ENCODE data around the gene HIRA. TPM values are rescaled to one million over a fixed set of nuclear protein-coding genes. Genes with fewer than 3 reads are reported as not detected.

Gene HIRA
- total and polyA plus RNA-seq, 2 experiments from 2014 or later, result 2.7 to 18.6 TPM

DNA sequence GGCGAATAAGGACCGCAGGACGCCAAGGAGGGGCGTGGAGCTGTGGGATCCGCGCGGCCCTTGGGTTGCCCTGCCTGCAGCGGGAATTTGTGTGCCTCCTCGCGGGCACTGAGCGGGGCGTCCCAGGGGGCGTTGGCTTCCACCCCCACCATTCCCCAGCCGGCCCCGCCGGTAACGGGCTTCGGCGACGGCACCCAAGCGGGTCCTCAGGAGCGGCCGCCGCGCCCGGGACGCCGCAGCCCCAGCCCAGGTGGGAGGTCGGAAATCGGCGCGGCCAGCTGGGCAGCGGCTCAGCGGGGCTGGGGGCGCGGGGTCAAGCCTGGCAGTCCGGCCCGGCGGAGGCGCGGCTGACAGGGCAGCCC is 140.3 kb downstream of the HIRA start:
- DNase-seq, result peak; percentile 71
- in situ Hi-C loops (cut with MboI), result no loop called here
- H3K9ac ChIP-seq, result peak overlapping the region; percentile 84
- H3K27ac ChIP-seq, result 0 out of 2 replicates have a peak overlapping the region, but pooled peaks have one; percentile 42
- H3K4me2 ChIP-seq (ENCODE audit: unreplicated experiment), result peak overlapping the region; percentile 92
- H2AFZ ChIP-seq, result peak overlapping the region; percentile 95
- peaks cover 39% of the 10 kb centered on the region for H3K4me1 ChIP-seq (ENCODE audit: insufficient read depth)
- 0 to 2% methylated on average over 19 to 36 of the region's 41 CpGs for WGBS, 2 experiments (ENCODE audit: low coverage in 1 of 2, low lambda C conversion rate in 2 of 2, missing lambda C conversion rate in 2 of 2)
- no peak for TF ChIP-seq EZH2phosphoT487 (IDR thresholded peaks at IDR 0.05; ENCODE audit: insufficient read depth, low read depth)
- no peak for TF ChIP-seq EZH2 (IDR thresholded peaks at IDR 0.05; ENCODE audit: insufficient read depth, poor library complexity, severe bottlenecking)
- H3F3A ChIP-seq (ENCODE audit: insufficient read depth), result peaks cover 20% of the 10 kb centered on the region
- H3K27me3 ChIP-seq (replicated peaks; ENCODE audit: insufficient read depth), result no peaks in the 10 kb centered on the region
- no peaks in the 10 kb centered on the region for H3K9me2 ChIP-seq (ENCODE audit: insufficient read depth)
- peak overlapping the region; percentile 79 for H3K4me3 ChIP-seq
- H3K36me3 ChIP-seq (ENCODE audit: low read depth), result no peaks in the 10 kb centered on the region
- no peaks in the 10 kb centered on the region for H4K20me1 ChIP-seq (ENCODE audit: insufficient read depth)
- peaks cover 31% of the 10 kb centered on the region for H3K79me2 ChIP-seq (ENCODE audit: insufficient read depth)
- no peaks in the 10 kb centered on the region for H3K9me3 ChIP-seq (ENCODE audit: low read depth)

DNA sequence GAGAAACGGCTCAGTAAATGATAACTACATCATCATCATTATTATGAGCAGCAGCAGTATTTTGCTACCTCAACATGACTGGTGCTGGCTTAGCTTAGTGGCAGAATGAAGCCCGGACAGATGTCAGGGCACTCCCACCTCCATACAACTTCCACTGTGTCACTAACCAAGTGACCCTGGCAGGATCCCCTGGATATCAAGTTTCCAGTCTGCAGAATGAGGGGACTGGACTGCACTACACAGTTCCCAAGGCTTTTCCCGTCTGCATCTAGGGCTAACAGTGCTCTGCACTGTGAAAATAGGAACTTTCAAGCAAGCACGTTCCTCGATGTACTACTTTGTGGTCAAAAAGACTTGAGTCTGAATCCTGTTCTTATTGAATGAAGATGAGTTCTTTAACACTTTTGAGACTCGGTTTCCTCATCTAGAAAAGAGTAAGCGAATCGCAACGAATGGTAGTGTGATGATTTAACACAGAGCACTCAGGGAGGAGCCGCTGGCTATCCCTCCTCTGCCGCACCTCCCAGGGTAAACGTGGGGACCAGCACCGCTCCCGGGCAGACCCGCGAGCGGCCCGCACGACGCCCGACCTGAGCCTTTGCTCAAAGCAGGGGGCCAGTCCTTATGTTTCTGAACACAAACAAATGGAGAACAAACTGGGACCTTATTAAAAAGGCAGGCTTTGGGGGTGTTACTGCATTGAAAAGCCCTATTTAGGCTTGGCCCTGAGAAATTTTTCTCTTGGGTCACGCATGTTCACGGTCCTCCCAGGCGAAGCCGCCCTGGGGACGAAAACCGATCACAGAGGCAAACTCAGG is 140.9 kb downstream of the HIRA start:
- peak overlapping the region; percentile 79 for H3K4me3 ChIP-seq
- H3K4me1 ChIP-seq (ENCODE audit: insufficient read depth), result peaks cover 44% of the 10 kb centered on the region
- no peaks in the 10 kb centered on the region for H3K36me3 ChIP-seq (ENCODE audit: low read depth)
- peak; percentile 51 for DNase-seq
- H3K79me2 ChIP-seq (ENCODE audit: insufficient read depth), result peaks cover 31% of the 10 kb centered on the region
- peak overlapping the region; percentile 92 for H3K4me2 ChIP-seq (ENCODE audit: unreplicated experiment)
- H3K27ac ChIP-seq, result peak overlapping the region; percentile 42
- no peaks in the 10 kb centered on the region for H3K27me3 ChIP-seq (replicated peaks; ENCODE audit: insufficient read depth)
- H4K20me1 ChIP-seq (ENCODE audit: insufficient read depth), result no peaks in the 10 kb centered on the region
- 14 to 15% methylated on average over 27 of the region's 27 CpGs for WGBS, 2 experiments (ENCODE audit: low coverage in 1 of 2, low lambda C conversion rate in 2 of 2, missing lambda C conversion rate in 2 of 2)
- in situ Hi-C loops (cut with MboI), result no loop called here
- peak overlapping the region; percentile 84 for H3K9ac ChIP-seq
- H2AFZ ChIP-seq, result peak overlapping the region; percentile 95
- no peaks in the 10 kb centered on the region for H3K9me3 ChIP-seq (ENCODE audit: low read depth)
- H3K9me2 ChIP-seq (ENCODE audit: insufficient read depth), result no peaks in the 10 kb centered on the region
- peaks cover 26% of the 10 kb centered on the region for H3F3A ChIP-seq (ENCODE audit: insufficient read depth)
- no peak for TF ChIP-seq EZH2 (IDR thresholded peaks at IDR 0.05; ENCODE audit: insufficient read depth, poor library complexity, severe bottlenecking)

DNA sequence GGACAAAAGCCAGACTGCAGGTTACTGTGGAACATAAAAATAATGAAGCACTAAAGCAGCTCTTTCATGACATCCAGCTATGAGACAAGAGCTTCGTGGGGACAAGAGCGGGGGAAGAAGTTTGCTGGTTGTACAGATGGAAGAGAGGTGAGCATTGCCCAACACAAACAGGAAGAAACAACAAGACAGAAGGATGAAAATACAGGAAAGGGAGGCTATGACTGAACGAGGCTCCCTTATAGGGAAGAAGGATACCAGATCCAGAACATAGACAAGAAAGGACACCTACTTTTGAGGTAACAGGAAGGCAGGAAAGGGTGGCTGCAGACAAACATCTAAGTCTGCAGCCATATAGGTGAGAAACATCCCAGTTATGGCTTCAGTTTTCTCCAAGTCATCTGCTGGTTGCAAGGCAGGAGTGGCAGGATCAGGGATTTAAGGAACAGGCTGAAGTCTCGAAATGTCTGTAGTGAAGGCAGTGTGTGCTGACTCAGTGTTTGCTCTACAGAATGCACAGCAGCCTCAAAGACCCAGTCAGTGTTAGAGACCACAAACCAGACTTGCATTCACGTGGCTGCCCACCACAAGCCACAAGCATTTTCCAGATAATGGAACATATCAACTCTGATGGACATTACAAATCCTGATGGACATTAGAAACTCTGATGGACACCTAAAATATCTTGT is 141.9 kb downstream of the HIRA start:
- Histone ChIP-seq H3K4me2 (ENCODE audit: unreplicated experiment) (peak overlapping the region; percentile 92), H4K20me1 (ENCODE audit: insufficient read depth) (peaks cover 3% of the 10 kb centered on the region; the same call in 1 of the 2 replicates), H2AFZ (no peak overlapping the region), H3K27ac (peak overlapping the region; percentile 42), H3K9ac (peak overlapping the region; percentile 84), H3F3A (ENCODE audit: insufficient read depth) (peaks cover 36% of the 10 kb centered on the region), H3K36me3 (ENCODE audit: low read depth) (no peaks in the 10 kb centered on the region), H3K9me3 (ENCODE audit: low read depth) (no peaks in the 10 kb centered on the region), H3K9me2 (ENCODE audit: insufficient read depth) (no peaks in the 10 kb centered on the region), H3K4me3 (peak overlapping the region; percentile 79), H3K4me1 (ENCODE audit: insufficient read depth) (peaks cover 54% of the 10 kb centered on the region), H3K79me2 (ENCODE audit: insufficient read depth) (peaks cover 31% of the 10 kb centered on the region), H3K27me3 (replicated peaks; ENCODE audit: insufficient read depth) (no peaks in the 10 kb centered on the region)
- 76 to 77% methylated on average over 5 of the region's 5 CpGs for WGBS, 2 experiments (ENCODE audit: low coverage in 1 of 2, low lambda C conversion rate in 2 of 2, missing lambda C conversion rate in 2 of 2)
- TF ChIP-seq EZH2phosphoT487 (IDR thresholded peaks at IDR 0.05; ENCODE audit: insufficient read depth, low read depth) (no peak), EZH2 (IDR thresholded peaks at IDR 0.05; ENCODE audit: insufficient read depth, poor library complexity, severe bottlenecking) (no peak)
- in situ Hi-C loops (cut with MboI), result no loop called here
- peak; percentile 70 for DNase-seq

DNA sequence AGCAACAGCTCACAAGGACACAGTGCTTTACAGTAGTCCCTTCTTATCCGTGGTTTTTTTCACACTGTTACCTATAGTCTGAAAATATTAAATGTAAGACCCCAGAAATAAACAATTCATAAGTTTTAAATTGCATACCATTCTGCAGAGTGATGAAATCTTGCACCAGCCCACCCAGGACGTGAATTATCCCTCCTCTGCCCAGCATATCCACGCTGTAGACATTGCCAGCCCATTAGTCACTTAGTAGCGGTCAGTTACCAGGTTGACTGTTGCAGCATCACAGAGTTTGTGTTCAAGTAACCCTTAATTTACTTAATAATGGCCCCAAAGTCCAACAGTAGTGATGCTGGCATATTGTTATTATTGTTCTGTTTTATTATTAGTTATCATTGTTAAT is 143.6 kb downstream of the HIRA start:
- H3K4me2 ChIP-seq (ENCODE audit: unreplicated experiment), result peak overlapping the region; percentile 53
- peaks cover 61% of the 10 kb centered on the region for H3K4me1 ChIP-seq (ENCODE audit: insufficient read depth)
- H3K27ac ChIP-seq, result peak overlapping the region; percentile 51
- no peak for TF ChIP-seq EZH2 (IDR thresholded peaks at IDR 0.05; ENCODE audit: insufficient read depth, poor library complexity, severe bottlenecking)
- TF ChIP-seq EZH2phosphoT487 (IDR thresholded peaks at IDR 0.05; ENCODE audit: insufficient read depth, low read depth), result no peak
- H3K9ac ChIP-seq, result peak overlapping the region; percentile 42
- H3K9me2 ChIP-seq (ENCODE audit: insufficient read depth), result no peaks in the 10 kb centered on the region
- peaks cover 45% of the 10 kb centered on the region for H3F3A ChIP-seq (ENCODE audit: insufficient read depth)
- 0 out of 2 replicates have a peak overlapping the region, but pooled peaks have one; percentile 3 for H3K4me3 ChIP-seq
- no peaks in the 10 kb centered on the region for H3K27me3 ChIP-seq (replicated peaks; ENCODE audit: insufficient read depth)
- peak; percentile 91 for DNase-seq
- no peaks in the 10 kb centered on the region for H3K36me3 ChIP-seq (ENCODE audit: low read depth)
- no peaks in the 10 kb centered on the region for H3K9me3 ChIP-seq (ENCODE audit: low read depth)
- H3K79me2 ChIP-seq (ENCODE audit: insufficient read depth), result peaks cover 44% of the 10 kb centered on the region
- peaks cover 3% of the 10 kb centered on the region; the same call in 1 of the 2 replicates for H4K20me1 ChIP-seq (ENCODE audit: insufficient read depth)
- in situ Hi-C loops (cut with MboI), result no loop called here
- H2AFZ ChIP-seq, result no peak overlapping the region
- 24 to 26% methylated on average over 4 of the region's 4 CpGs for WGBS, 2 experiments (ENCODE audit: low coverage in 1 of 2, low lambda C conversion rate in 2 of 2, missing lambda C conversion rate in 2 of 2)
